Vagina (tissue), 2 donors: ENCODE measurements around the gene CLCA2.

Source experiments
- CTCF ChIP-seq, 3 experiments: fragments of 450-650 bp in 2 of 3; fragments of 200-600 bp in 1 of 3; sonication (generic) in 1 of 3; IDR thresholded peaks; one replicate each; pipeline ENCODE4 v1.5.1; 2017 to 2019; ENCODE audit warnings: antibody characterized with exemption in 3 of 3, mild to moderate bottlenecking in 2 of 3, moderate library complexity in 2 of 3
- POLR2A ChIP-seq, 2 donors: fragments of 450-650 bp; IDR thresholded peaks; one replicate each; pipeline ENCODE4 v1.6.1; 2017; ENCODE audit warnings: antibody characterized with exemption in 2 of 2, mild to moderate bottlenecking in 2 of 2, moderate library complexity in 2 of 2
- POLR2AphosphoS5 ChIP-seq, 2 donors: sonication (generic); formaldehyde crosslinking; IDR thresholded peaks; one replicate each; pipeline ENCODE4 v1.9.0; 2017; ENCODE audit warnings: antibody characterized with exemption in 2 of 2, mild to moderate bottlenecking in 2 of 2, low read depth in 1 of 2; ENCODE audit not compliant: insufficient read depth in 1 of 2

DNA sequence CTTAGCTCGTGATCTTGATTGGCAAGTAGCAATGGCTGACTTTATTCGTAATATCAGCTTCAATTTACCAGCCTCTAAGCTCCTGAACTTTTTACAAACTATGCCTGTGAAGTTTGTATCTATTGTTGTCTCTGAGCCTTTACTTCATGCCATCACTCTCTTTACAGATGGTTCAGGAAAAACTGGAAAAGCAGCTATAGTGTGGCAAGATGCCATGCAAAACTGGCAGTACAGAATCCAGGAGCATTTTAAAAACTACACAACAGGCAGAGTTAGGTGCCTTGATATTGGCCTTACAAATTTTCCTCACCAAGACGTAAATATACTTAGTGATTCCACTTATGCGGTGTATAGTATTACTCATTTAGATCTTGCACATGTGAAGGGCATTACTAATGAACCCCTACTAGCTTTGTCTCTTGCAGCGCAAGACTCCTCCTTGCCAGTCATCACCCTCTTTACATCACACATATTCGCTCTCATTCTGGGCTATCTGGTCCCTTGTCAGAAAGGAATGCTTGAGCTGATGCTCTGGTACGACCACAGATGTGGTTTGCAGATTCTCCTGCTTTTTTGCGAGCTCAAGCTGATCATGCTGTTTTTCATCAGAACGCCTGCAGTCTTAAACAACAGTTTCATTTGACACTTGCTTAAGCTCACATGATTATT, 81.1 kb downstream of the CLCA2 start:
- TF ChIP-seq CTCF (IDR thresholded peaks at IDR 0.05): no peak
- TF ChIP-seq POLR2AphosphoS5 (IDR thresholded peaks at IDR 0.05; ENCODE audit: insufficient read depth in 1 of 2, low read depth in 1 of 2): peak in 1 of 2 donors; percentile 54
- TF ChIP-seq POLR2A (IDR thresholded peaks at IDR 0.05): no peak
